OCI-LY7 (cell line): ENCODE measurements around the gene ABCC1. TPM values are rescaled to one million over a fixed set of nuclear protein-coding genes. Genes with fewer than 3 reads are reported as not detected.

Experiments used
- BruUV-seq: library from RNA; stranded (reverse); fragments of 400-500 nt; replicated peaks from 2 replicates; lab custom pipeline; 2021; lab: Mats Ljungman, UMichigan
- CTCF ChIA-PET: fragments of 300-600 bp; sonication (Branson Sonifier 250); formaldehyde crosslinking; loops from one replicate; lab custom pipeline; 2022; ENCODE audit warnings: antibody characterized with exemption; ENCODE audit not compliant: unreplicated experiment; lab: Charles Lee
- POLR2A ChIA-PET: fragments of 300-600 bp; sonication (Branson Sonifier 250); formaldehyde crosslinking; loops from one replicate; lab custom pipeline; 2022; ENCODE audit warnings: antibody characterized with exemption; lab: Charles Lee
- DNase-seq: peaks from one replicate; pipeline ENCODE4 v3.0.0-alpha.2; 2015; ENCODE audit warnings: low spot score
- H2AFZ ChIP-seq: fragments of 200-600 bp; sonication (generic), shearing (Covaris generic); 2 replicates; pipeline ENCODE4 v1.6.1; 2014; ENCODE audit warnings: mild to moderate bottlenecking, antibody characterized with exemption, low read length, moderate library complexity
- H3K27ac ChIP-seq: fragments of 200-600 bp; sonication (generic); 2 replicates; pipeline ENCODE4 v1.5.1; 2014; ENCODE audit warnings: mixed run types, low read depth, mild to moderate bottlenecking, moderate library complexity, low read length, inconsistent platforms; ENCODE audit not compliant: poor library complexity, severe bottlenecking
- H3K36me3 ChIP-seq: fragments of 200-600 bp; sonication (generic); 2 replicates; pipeline ENCODE4 v1.6.1; 2014; ENCODE audit warnings: mild to moderate bottlenecking, antibody characterized with exemption, low read length, moderate library complexity, mixed read lengths; ENCODE audit not compliant: insufficient read depth
- H3K4me1 ChIP-seq: fragments of 200-600 bp; sonication (generic); 2 replicates; pipeline ENCODE4 v1.5.1; 2014; ENCODE audit warnings: mild to moderate bottlenecking, low read length; ENCODE audit not compliant: insufficient read depth, poor library complexity, severe bottlenecking
- H3K4me2 ChIP-seq: fragments of 200-600 bp; sonication (generic); 2 replicates; pipeline ENCODE4 v1.6.1; 2014; ENCODE audit warnings: mild to moderate bottlenecking, low read length
- H3K4me3 ChIP-seq: fragments of 200-600 bp; sonication (generic); 2 replicates; pipeline ENCODE4 v1.5.1; 2014; ENCODE audit warnings: mild to moderate bottlenecking, low read depth, low read length; ENCODE audit not compliant: poor library complexity, severe bottlenecking
- H3K79me2 ChIP-seq: fragments of 200-600 bp; sonication (generic); 2 replicates; pipeline ENCODE4 v1.6.1; 2016; ENCODE audit warnings: low read depth, mild to moderate bottlenecking, low read length, moderate library complexity, mixed read lengths; ENCODE audit not compliant: insufficient read depth
- H3K9me2 ChIP-seq: fragments of 200-600 bp; sonication (generic); 2 replicates; pipeline ENCODE4 v1.6.1; 2016; ENCODE audit warnings: mild to moderate bottlenecking, low read length, mixed read lengths; ENCODE audit not compliant: insufficient read depth
- H3K9me3 ChIP-seq: fragments of 200-600 bp; sonication (generic); 2 replicates; pipeline ENCODE4 v1.6.1; 2014; ENCODE audit warnings: mild to moderate bottlenecking, mixed run types, low read length, mixed read lengths
- H4K20me1 ChIP-seq: fragments of 200-600 bp; sonication (generic); 2 replicates; pipeline ENCODE4 v1.6.1; 2014; ENCODE audit warnings: mild to moderate bottlenecking, antibody characterized with exemption, low read length, moderate library complexity, mixed read lengths; ENCODE audit not compliant: insufficient read depth
- EZH2phosphoT487 ChIP-seq: fragments of 200-600 bp; sonication (generic); IDR thresholded peaks from 2 replicates; pipeline ENCODE4 v1.6.1; 2018; ENCODE audit warnings: low read depth, borderline replicate concordance, mild to moderate bottlenecking, mixed run types, antibody characterized with exemption, low read length, moderate library complexity, mixed read lengths
- intact Hi-C: fragments of 100-400 bp; cut with micrococcal nuclease; formaldehyde crosslinking; loops from one replicate; pipeline ENCODE4 v1.10.0; 2022; ENCODE audit not compliant: unreplicated experiment
- total RNA-seq, 2 experiments: library from RNA; depleted of rRNA in 1 of 2; stranded (reverse); fragments of >200 nt in 1 of 2; shearing (Covaris generic) in 1 of 2; gene quantifications; 2 replicates each; pipeline ENCODE4 v1.2.3, GENCODE V29; 2014 to 2022
- TF ChIP-seq, protein P1 (sequence below): fragments of 200-600 bp; sonication (generic); conservative IDR thresholded peaks from 2 replicates; pipeline ENCODE4 v1.5.1; 2014; ENCODE audit warnings: mild to moderate bottlenecking, antibody characterized with exemption, low read length, moderate library complexity, mixed read lengths

ABCC1 gene
- total RNA-seq, 2 experiments from 2014 or later: 39.9 to 71.8 TPM

GRCh38 chr16:16000685-16001084 lies 51.3 kb downstream of the ABCC1 start:
- CTCF ChIA-PET: no interaction called here
- H3K4me1 ChIP-seq: peaks cover 38% of the 10 kb centered on the region
- H3K9me3 ChIP-seq: no peaks in the 10 kb centered on the region; the same call in 1 of the 2 replicates
- H3K4me3 ChIP-seq: no peak overlapping the region
- intact Hi-C loops: no loop called here
- no peak overlapping the region for H3K4me2 ChIP-seq
- no peak for DNase-seq
- POLR2A ChIA-PET: no interaction called here
- no peak overlapping the region for H2AFZ ChIP-seq
- H4K20me1 ChIP-seq: no peaks in the 10 kb centered on the region
- H3K27ac ChIP-seq: no peak overlapping the region
- TF ChIP-seq, protein P1, sequence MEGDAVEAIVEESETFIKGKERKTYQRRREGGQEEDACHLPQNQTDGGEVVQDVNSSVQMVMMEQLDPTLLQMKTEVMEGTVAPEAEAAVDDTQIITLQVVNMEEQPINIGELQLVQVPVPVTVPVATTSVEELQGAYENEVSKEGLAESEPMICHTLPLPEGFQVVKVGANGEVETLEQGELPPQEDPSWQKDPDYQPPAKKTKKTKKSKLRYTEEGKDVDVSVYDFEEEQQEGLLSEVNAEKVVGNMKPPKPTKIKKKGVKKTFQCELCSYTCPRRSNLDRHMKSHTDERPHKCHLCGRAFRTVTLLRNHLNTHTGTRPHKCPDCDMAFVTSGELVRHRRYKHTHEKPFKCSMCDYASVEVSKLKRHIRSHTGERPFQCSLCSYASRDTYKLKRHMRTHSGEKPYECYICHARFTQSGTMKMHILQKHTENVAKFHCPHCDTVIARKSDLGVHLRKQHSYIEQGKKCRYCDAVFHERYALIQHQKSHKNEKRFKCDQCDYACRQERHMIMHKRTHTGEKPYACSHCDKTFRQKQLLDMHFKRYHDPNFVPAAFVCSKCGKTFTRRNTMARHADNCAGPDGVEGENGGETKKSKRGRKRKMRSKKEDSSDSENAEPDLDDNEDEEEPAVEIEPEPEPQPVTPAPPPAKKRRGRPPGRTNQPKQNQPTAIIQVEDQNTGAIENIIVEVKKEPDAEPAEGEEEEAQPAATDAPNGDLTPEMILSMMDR: no peak
- no peak for TF ChIP-seq EZH2phosphoT487
- no TSS peak for BruUV-seq
- peaks cover 65% of the 10 kb centered on the region for H3K79me2 ChIP-seq
- H3K36me3 ChIP-seq: peaks cover 3% of the 10 kb centered on the region
- H3K9me2 ChIP-seq: no peaks in the 10 kb centered on the region

GRCh38 chr16:16001596-16002255 lies 52.3 kb downstream of the ABCC1 start:
- H3K36me3 ChIP-seq: peaks cover 10% of the 10 kb centered on the region
- TF ChIP-seq, protein P1: no peak
- no peak for TF ChIP-seq EZH2phosphoT487
- no peak overlapping the region for H3K4me3 ChIP-seq
- H3K9me2 ChIP-seq: no peaks in the 10 kb centered on the region
- ChIA-PET POLR2A (no interaction called here), CTCF (no interaction called here)
- no peak overlapping the region for H2AFZ ChIP-seq
- H4K20me1 ChIP-seq: no peaks in the 10 kb centered on the region
- peaks cover 6% of the 10 kb centered on the region; the same call in 1 of the 2 replicates for H3K9me3 ChIP-seq
- no peak for DNase-seq
- BruUV-seq: no TSS peak
- H3K4me1 ChIP-seq: peaks cover 38% of the 10 kb centered on the region
- H3K27ac ChIP-seq: no peak overlapping the region
- H3K4me2 ChIP-seq: no peak overlapping the region
- H3K79me2 ChIP-seq: peaks cover 67% of the 10 kb centered on the region
- intact Hi-C loops: no loop called here

DNA sequence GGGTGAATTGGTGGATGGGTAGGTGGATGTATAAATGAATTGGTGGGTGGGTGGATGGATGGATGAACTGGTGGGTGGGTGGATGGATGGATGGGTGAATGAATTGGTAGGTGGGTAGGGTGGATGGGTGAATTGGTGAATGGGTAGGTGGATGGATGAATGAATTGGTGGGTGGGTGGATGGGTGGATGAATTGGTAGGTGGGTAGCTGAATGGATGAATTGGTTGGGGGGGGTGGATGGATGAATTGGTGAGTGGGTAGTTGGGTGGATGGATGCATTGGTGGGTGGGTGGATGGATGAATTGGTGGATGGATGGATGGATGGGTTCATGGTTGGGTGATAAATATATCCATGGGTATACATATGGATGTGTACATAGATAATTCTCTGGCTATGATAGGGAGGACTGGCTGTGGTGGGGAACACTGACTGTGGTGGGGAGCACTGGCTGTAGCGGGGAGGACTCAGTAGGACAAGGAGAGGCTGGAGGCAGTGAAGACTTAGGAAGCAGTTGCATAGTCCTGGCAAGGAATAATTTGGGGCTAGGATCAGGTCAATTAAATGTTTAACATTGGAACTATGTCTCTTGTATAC lies 54.4 kb downstream of the ABCC1 start:
- intact Hi-C loops: no loop called here

More for the DNA sequence above, 54.4 kb downstream of the ABCC1 start:
- TF ChIP-seq, protein P1: no peak
- no TSS peak for BruUV-seq
- H3K4me1 ChIP-seq: peaks cover 38% of the 10 kb centered on the region
- no peak overlapping the region for H3K4me3 ChIP-seq
- H3K9me3 ChIP-seq: peaks cover 6% of the 10 kb centered on the region; the same call in 1 of the 2 replicates
- H3K4me2 ChIP-seq: no peak overlapping the region
- H3K36me3 ChIP-seq: peaks cover 10% of the 10 kb centered on the region
- CTCF ChIA-PET: no interaction called here
- DNase-seq: no peak
- H2AFZ ChIP-seq: no peak overlapping the region
- H3K27ac ChIP-seq: no peak overlapping the region
- POLR2A ChIA-PET: interaction anchor here (0.8 kb wide), 1 partner anchor 52 kb away, joined by 3 read pairs; no protein-coding TSS in a partner anchor
- H4K20me1 ChIP-seq: no peaks in the 10 kb centered on the region
- no peaks in the 10 kb centered on the region for H3K9me2 ChIP-seq
- peaks cover 60% of the 10 kb centered on the region for H3K79me2 ChIP-seq
